Thymus (tissue), 2 donors: ENCODE data around the gene SSTR5. TPM values are rescaled to one million over a fixed set of nuclear protein-coding genes. Genes with fewer than 3 reads are reported as not detected.

Experiments used
- polyA plus RNA-seq: library from polyadenylated mRNA; stranded (reverse); fragments of 200-250 nt; gene quantifications from one replicate; pipeline ENCODE4 v1.2.3, GENCODE V29; 2013
- total RNA-seq: library from RNA; stranded (reverse); fragments of 120-200 nt; gene quantifications from one replicate; pipeline ENCODE4 v1.2.4, GENCODE V29; 2013
- donor health status: healthy.

SSTR5 gene
- total and polyA plus RNA-seq, 2 donors = not detected

Other genes starting within 250 kb of the SSTR5 start
- 8.9 TPM for gene LMF1, start 101.8 kb upstream of the SSTR5 start, total RNA-seq
- gene LMF1, start 101.8 kb upstream of the SSTR5 start, polyA plus RNA-seq = 22.8 TPM
- 1.3 TPM for gene SOX8, start 91.0 kb upstream of the SSTR5 start, total RNA-seq
- gene SOX8, start 91.0 kb upstream of the SSTR5 start, polyA plus RNA-seq = 2.1 TPM
- gene C1QTNF8, start 23.5 kb downstream of the SSTR5 start, total RNA-seq = not detected
- 0.05 TPM for gene C1QTNF8, start 23.5 kb downstream of the SSTR5 start, polyA plus RNA-seq
- gene CACNA1H, start 80.4 kb downstream of the SSTR5 start, total RNA-seq = 0.61 TPM
- 2.6 TPM for gene CACNA1H, start 80.4 kb downstream of the SSTR5 start, polyA plus RNA-seq
- not detected for gene TPSG1, start 152.5 kb downstream of the SSTR5 start, total RNA-seq
- 0.14 TPM for gene TPSG1, start 152.5 kb downstream of the SSTR5 start, polyA plus RNA-seq
- gene TPSB2, start 157.4 kb downstream of the SSTR5 start, total RNA-seq = 0.71 TPM
- gene TPSB2, start 157.4 kb downstream of the SSTR5 start, polyA plus RNA-seq = 15.5 TPM
- gene TPSAB1, start 168.0 kb downstream of the SSTR5 start, total RNA-seq = 4.3 TPM
- 11.1 TPM for gene TPSAB1, start 168.0 kb downstream of the SSTR5 start, polyA plus RNA-seq
- 0.14 TPM for gene TPSD1, start 183.3 kb downstream of the SSTR5 start, total RNA-seq
- gene TPSD1, start 183.3 kb downstream of the SSTR5 start, polyA plus RNA-seq = 1.1 TPM
- gene UBE2I, start 236.9 kb downstream of the SSTR5 start, total RNA-seq = 58.5 TPM
- gene UBE2I, start 236.9 kb downstream of the SSTR5 start, polyA plus RNA-seq = 105 TPM